Gastroesophageal sphincter (tissue), 3 donors: ENCODE data around the gene ZNF653.

ENCODE experiments used
- POLR2AphosphoS5 ChIP-seq: sonication (generic); formaldehyde crosslinking; IDR thresholded peaks from one replicate; pipeline ENCODE4 v1.6.1; 2017; ENCODE audit warnings: antibody characterized with exemption
- TF ChIP-seq, protein P1 (sequence below), 4 experiments: fragments of 200-600 bp in 2 of 4; fragments of 450-650 bp in 2 of 4; sonication (generic) in 1 of 4; IDR thresholded peaks; one replicate each; pipeline ENCODE4 v1.5.1; 2017 to 2019; ENCODE audit warnings: antibody characterized with exemption in 4 of 4, mild to moderate bottlenecking in 2 of 4, moderate library complexity in 2 of 4

DNA sequence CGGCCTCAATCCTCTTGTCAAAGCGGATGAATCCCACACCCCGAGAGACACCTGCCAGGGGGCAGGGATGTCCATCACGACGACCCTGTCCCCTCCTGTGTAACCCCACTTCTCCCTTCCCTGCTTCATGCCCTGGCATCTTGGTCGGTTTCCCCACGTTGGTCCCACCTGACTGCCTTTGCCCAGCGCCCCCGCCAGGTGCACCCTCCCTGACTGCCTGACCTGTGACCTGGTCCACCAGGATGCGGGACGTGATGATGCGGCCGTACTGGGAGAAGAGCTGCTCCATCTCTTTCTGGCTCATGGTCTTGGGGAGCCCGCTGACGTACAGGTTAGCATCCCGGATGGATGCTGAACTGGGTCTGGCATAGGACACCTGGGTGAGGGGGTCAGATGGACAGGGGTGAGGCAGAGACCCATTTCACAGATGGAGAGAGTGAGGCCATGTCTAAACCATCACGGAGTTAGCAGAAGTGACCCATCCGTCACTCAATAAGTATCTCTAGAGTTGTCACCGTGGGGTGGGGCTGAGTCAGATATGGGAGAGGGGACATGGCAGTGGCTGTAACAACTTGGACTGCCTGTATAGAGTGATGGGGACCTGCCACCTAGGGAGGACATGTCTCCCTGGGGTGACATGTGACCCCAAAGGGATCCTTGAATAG is 47.3 kb downstream of the ZNF653 start:
- TF ChIP-seq, protein P1, sequence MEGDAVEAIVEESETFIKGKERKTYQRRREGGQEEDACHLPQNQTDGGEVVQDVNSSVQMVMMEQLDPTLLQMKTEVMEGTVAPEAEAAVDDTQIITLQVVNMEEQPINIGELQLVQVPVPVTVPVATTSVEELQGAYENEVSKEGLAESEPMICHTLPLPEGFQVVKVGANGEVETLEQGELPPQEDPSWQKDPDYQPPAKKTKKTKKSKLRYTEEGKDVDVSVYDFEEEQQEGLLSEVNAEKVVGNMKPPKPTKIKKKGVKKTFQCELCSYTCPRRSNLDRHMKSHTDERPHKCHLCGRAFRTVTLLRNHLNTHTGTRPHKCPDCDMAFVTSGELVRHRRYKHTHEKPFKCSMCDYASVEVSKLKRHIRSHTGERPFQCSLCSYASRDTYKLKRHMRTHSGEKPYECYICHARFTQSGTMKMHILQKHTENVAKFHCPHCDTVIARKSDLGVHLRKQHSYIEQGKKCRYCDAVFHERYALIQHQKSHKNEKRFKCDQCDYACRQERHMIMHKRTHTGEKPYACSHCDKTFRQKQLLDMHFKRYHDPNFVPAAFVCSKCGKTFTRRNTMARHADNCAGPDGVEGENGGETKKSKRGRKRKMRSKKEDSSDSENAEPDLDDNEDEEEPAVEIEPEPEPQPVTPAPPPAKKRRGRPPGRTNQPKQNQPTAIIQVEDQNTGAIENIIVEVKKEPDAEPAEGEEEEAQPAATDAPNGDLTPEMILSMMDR (IDR thresholded peaks at IDR 0.05): no peak
- no peak for TF ChIP-seq POLR2AphosphoS5
